ENCODE results near the gene VEGFB. TPM values are rescaled to one million over a fixed set of nuclear protein-coding genes. Genes with fewer than 3 reads are reported as not detected.

The VEGFB gene, protein sequence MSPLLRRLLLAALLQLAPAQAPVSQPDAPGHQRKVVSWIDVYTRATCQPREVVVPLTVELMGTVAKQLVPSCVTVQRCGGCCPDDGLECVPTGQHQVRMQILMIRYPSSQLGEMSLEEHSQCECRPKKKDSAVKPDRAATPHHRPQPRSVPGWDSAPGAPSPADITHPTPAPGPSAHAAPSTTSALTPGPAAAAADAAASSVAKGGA
- 32.7 to 53.8 TPM (median 47.9 TPM) in 5 replicates for total RNA-seq (2022; extraction: Qiagen RNA extraction)

DNA sequence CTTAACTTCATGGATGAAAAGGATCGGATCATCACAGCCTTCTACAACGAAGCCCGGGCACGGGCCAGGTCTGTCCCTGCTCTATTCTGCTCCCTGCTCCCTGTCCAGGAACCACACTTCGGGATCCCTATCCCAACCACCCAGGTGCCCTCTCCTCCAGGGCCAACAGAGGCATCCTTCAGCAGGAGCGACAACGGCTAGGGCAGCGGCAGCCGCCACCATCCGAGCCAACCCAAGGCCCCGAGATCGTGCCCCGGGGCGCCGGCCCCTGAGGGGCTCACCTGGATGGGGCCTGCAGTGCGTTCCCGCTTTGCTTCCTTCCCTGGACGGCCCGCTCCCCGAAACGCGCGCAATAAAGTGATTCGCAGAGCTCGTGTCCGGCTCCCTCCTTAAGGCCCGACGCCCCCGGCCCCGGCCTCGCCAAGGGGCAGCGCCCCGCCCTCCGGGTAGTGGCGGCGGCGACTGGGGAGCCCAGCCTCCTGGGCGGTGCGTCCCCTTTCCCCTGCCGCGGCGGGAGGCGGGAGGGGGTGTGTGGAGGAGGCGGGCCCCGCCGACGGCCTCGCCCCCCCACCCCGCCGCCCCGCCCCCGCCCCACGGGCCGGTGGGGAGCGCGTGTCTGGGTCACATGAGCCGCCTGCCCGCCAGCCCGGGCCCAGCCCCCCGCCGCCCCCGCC, at the start of gene VEGFB:
Gene VEGFB, plus strand, starts transcription at position 672 of the 674 bp plus-strand sequence. CDS start 250 bp downstream, outside the sequence.

DNA sequence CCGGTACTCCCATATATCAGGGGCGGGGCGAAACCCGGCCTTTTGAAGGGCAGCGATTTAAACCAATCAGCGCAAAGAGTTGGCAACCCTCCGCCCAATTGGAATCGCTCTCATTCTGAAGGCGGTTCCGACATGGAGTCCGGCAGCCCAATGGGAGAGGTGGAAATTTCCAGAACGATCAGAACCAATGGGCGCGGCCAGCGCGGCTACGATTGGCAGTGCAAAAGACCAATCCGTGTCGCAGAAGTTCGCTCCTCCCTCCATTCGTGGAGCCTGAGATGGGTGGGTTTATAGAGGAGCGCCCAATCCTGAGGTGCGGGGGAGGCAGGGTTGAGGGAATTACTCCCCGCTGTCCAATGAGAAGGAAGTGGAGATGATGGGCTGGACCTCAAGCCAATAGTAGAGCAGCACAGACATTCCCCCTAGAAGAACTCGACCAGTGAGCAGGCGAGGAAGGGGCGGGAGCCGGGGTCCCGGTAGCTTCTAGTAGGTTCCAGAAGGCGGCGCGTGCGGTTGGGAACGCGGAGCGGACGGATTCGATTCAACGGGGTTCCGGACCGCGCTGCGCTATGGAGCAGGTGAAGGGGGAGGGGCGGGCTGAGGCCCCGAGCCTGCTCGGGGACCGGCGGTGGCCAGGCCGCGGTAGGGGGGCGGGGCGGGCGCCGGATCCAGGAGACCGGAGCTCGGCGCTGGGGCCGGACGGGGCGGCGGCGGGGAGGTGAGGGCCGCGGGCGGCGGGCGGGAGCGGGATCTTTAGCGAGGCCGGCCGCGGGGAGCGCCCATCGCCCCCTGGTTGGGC, 48.5 kb upstream of the VEGFB start, which contains the start of gene STIP1:
Gene STIP1, plus strand, starts transcription at position 479 of the 799 bp plus-strand sequence. Its CDS starts 91 bp downstream, at position 570.

DNA sequence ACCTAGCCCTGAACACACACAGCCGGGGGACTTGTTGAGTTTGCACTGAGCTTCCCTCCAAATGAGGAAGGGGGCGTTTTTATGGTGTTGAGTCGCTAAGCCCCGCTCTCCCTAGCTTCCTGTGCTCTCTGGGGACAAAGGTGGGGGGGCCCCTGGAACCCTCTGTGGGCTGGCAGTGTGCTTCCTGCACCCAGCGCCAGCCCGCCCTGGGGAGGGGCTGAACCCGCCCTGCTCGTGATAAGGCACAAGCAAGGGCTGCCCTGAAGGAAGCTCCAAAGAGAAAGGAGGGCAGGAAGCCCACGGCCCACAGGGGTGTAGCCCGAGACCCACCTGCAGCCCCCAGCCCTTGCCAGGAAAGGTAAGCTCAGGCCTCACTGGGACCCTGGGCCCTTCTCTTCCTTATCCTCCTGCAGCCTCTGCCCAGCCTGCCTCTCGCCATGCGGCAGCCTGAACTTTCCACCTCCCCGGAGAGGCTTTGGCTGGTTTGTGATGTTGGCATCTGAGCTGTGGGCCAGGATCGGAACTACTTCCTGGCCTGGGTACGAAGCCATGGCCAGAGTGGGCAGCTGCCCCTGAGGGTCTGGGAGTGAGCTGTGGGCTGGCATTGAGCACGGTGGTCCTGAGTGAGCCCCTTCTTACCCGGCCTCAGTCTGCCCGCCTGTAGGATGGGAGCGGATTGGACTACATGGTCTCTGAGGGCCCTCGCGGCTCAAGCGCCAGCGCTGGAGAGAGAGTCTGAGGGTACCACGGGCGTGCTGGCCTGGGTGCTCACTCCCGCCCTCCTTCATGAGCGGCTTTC, 27.7 kb upstream of the VEGFB start, which contains the start of gene FERMT3:
Gene FERMT3, plus strand, starts transcription at position 265 of the 799 bp plus-strand sequence. CDS start 644 bp downstream, outside the sequence.

DNA sequence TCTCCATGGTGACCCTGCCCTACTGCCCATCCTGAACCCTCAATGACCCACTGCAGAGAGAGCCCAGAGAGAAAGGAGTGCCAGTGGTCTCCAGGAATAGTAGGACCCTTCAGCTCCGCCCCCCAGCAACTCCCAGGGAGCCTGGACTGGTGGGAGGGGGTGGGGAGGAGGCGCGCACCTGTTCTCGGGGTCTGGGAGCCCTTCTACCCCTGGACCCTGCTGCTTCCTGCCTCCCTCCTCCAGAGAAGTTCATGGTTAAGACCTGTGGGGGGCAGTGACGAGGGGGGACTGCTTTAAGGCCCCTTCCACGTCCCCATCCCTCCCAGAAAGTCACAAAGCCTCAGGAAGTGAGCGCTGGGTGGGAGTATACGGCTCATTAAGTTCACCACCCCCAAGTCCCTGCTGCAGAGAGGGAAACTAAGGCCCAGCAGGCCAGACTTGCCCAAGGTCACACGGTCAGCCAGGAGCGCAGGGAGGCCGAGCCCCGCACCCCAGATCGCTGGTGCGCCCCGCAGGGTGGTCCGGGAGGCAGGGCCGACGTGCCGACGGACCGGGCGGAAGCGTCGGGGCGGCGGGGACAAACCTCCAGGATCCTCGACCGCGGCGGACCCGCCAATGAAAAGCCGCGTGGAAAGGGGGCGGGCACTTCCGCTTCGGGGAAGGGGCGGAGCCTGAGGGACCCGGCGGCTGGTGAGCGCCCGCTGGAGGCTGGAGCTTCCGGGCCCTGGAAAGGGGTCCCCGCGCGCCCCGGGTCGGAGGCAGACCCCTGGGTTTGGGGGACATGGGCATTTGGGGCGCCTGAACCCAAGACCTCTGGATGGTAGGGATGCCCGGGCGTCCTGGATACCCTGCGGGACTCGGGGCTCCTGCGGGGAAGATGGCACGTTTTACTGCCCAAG, 8.5 kb upstream of the VEGFB start, which contains the start of the genes NUDT22 and TRPT1:
Gene NUDT22, plus strand, starts transcription at position 667 of the 899 bp plus-strand sequence. CDS start 379 bp downstream, outside the sequence.
Gene TRPT1, minus strand, starts transcription at position 579 of the 899 bp plus-strand sequence. Its CDS starts 326 bp downstream, at position 253.

DNA sequence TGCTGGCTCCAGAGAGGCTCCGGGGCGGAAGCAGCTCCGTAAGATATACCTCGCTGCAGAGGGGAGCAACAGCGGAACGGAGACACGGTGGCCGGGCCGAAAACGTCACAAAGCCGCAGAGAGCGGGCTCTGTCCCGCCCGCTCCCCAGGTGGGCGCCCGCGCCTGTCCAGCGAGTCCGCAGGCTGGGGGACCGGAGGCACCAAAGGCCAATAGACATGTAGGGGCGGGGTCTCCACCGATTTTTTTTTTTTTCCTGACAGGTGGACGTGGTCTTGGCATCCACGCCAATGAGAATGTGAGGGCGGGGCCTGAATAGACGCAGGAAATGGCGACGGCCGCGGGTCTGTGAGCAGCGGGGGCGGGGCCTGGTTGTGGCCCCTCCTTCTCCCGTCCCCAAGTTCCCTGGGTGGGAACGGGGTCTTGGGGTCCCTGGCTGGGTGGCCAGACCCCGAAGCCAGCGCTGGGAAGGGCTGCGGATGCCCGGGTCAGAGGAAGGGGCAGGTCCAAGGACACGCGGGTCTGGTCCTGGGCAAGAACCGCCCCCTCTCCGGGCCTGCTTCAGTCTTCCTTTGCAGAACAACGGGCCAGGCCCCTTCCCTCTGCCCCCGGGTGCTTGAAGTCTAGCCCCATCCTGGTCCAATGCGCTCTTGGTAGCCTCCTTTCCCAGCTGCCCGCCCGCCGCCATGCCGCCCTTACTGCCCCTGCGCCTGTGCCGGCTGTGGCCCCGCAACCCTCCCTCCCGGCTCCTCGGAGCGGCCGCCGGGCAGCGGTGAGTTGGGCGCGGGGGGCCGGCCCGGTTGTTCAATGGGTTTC, 4.0 kb upstream of the VEGFB start, which contains the start of gene DNAJC4:
Gene DNAJC4, plus strand, starts transcription at position 378 of the 814 bp plus-strand sequence. Its CDS starts 307 bp downstream, at position 685.

DNA sequence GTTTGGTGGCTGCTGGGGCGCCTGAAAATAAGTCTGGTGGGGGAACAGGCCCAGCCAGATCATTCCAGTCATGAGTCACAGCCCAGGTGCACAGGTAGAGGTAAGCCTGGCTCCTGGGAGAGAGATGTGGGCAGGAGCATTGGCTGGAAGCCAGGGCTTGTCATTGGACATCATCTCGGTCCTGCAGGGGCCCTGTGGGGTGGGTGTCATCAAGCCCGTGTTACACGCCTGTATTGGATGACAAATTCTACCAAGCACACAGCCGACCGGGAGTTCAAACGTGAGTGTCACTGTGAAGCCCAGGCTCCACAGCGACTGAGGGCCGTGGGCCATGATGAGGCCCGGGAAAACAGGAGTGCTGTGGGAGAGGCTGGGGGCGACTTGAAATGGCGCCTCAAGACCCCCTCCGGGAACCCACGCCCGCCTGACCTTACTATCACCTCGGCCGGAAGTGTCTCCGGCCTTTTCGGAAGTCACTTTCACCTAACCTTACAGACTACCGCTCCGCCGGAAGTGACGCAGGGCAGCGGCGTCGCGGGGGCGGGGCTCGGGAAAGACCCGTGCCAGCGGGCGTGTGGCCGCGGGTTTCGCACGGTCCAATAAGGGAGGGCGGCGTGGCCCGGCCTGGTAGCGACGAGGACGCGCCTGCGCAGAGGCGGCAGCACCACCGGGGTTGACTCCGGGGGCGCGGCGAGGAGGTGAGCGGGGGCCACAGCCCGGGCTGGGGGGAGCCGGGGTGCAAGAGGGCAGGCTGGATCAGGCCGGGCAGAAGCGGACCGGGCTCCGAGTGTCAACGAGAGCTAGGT, 6.3 kb downstream of the VEGFB start, which contains the start of gene FKBP2:
Gene FKBP2, plus strand, starts transcription at position 661 of the 806 bp plus-strand sequence. CDS start 1,293 bp downstream, outside the sequence.

DNA sequence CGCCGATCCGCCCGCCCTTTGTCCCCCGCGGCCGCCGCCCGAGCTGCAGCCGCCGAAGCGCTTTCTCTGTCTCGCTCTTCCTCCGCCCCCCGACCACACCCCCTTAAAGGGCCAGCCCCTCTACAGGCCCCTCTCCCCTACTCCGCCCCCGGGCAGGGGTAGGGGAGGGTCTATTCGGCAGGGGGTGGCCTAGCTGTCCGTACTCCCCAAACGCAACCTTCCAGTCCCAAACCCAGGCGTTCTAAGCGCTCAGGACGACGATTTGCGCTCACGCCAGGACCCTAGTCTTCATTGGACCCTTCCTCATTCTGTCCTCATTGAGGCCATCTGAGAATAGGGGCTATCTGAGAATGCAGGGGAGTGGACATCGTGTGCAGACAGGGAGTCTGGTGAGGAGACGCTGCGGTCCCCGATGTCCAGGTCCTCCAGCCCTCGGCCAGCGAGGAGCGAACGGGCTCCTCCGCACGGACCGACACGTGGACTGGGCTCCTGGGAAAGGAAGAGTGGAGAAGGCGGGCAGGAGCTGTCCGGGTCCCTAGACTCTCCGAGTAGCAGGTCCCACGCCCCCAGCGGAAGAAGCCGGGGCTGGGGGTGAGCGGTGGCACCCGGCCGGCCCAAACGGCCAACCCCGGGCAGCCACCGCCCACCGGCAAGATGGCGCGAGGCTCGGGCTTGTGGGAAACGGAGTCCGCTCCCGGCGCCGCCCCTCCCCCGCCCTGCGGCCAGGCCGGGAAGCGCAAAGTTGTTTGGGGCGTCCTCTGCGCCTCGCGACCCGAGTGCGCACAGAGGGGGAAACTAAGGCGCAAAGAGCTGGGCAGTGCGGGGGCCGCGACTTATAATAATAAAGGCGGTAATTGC, 12.7 kb downstream of the VEGFB start, which contains the start of gene PPP1R14B:
Gene PPP1R14B, minus strand, starts transcription at position 73 of the 858 bp plus-strand sequence. CDS start 270 bp downstream, outside the sequence.

DNA sequence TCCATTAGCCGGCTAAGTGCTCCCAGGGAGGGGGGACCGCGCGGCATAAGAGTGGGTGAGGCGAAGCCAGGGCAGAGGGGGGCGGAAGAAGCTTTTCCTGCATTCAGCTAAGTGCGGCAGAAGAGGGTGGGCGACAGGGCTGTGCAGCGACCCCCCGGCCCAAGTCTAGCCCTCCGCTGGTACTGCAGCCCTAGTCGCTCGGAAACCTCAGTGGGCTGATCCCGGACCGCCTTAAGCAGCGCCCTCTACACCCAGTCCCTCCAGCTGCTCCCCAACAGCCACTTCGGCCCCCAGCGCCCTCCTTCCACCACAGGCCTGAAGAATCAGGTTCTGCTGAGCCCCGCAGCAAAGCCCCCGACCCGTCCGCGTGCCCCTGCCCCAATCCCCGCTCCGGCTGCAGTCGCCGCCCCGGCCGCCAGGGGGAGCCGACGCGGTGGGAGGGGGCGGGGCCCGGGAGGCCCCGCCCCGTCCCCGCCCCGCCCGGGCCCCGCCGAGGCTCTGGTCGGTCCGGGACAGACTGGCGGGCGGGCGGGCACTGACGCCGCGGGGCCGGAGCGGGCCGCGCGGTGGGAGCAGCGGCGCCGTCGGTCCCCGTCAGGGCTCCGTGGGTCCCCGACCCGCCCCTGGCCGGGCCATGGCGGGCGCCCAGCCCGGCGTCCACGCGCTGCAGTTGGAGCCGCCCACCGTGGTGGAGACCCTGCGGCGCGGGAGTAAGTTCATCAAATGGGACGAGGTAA, 16.8 kb downstream of the VEGFB start, which contains the start of gene PLCB3:
Gene PLCB3, plus strand, starts transcription at position 515 of the 737 bp plus-strand sequence. Its CDS starts 120 bp downstream, at position 635.

DNA sequence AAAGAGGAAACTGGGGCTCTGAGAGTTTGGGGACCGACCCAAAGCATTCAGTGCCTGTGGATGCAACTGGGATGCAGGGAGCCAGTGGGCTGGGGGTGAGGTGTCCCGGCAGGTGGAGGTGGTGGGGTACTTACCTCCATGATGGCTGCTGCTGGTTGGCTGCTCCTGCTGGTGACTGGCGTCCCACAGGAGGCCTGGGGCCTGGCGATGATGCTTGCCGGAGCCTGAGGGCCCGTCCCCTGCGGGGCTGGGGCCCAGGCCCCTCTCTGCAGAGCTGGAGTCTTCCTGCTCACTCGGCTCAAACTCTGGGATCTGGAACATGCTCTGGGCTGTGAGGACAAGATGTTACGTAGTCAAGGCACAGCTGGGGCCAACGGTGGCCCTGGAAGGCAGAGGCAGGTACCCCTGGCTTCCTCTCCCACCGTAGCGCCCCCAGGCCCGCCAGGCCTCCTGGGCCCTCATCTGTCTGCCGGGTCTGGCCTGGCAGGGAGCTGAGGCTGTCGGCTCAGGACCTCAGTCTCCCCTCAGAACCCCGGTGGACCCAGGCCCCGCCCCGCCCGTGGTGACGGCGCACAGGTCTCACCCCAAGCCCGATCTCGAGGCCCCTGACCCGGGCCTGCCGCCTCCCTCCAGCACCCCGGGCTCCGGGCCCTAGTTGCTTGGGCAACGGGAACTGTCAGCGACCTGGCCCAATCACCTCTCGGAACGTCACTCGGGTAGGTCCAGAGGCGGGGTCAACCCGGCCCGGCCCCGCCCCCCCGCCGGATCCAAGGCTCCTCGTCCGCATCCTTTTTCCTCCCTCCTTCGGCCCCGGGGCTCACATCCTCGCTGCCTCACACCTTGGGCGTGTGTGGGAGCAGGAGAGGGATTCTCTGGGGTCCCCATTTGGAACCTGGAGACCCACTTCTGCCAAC, 49.9 kb downstream of the VEGFB start, which contains the start of gene BAD:
Gene BAD, minus strand, starts transcription at position 618 of the 914 bp plus-strand sequence. Its CDS starts 297 bp downstream, at position 321.

DNA sequence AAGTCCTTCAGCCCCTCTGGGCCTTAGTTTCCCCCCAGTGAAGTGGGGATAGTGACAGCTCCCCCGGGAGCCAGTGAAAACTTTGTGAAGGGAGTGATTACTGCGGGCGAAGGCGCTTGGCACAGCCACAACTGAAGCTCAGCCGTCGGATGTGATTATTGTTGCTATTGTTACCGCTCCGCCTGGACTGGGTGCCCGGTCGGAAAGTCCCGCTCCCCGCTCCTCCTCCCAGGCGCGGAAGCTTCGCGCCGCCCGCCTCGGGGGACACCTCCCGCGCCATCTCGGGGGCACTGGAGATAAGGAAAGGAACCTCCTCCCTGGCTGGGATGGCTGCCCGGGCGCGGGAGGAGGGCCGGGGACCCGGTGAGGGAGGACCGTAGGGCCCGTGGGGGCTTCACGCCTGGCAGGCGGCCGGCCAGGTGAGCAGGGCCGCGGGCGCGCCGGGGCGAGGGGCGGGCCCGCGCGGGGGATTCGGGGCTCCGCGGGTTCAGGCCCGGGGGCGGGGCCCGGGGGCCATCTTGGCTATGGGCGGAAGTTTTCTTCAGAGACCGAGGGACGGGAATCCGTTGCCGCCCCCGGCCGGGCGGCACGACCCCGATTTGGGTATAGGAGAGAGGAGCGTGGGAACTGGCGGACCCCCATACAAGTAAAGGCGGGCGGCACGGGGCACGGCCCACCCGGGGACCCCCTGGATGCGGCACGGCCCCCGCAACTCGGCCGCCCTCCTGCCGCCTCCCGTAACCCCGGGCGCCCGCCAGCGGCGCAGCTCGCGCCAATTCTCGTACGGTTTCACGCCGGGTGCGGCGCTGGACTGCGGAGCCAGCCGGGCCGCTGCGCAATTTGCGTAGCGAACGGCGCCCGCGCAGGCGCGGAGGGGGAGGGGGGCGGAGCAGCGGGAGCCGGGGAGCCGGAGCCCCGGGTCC, 50.8 kb downstream of the VEGFB start, which contains the start of gene GPR137:
Gene GPR137, plus strand, starts transcription at position 887 of the 923 bp plus-strand sequence. CDS start 677 bp downstream, outside the sequence.

Measured in A549 treated with Hydrocortisone at 1 μM for 4 hours (cell line).